ENCODE data around the gene LYPD6B.

Gene LYPD6B

DNA sequence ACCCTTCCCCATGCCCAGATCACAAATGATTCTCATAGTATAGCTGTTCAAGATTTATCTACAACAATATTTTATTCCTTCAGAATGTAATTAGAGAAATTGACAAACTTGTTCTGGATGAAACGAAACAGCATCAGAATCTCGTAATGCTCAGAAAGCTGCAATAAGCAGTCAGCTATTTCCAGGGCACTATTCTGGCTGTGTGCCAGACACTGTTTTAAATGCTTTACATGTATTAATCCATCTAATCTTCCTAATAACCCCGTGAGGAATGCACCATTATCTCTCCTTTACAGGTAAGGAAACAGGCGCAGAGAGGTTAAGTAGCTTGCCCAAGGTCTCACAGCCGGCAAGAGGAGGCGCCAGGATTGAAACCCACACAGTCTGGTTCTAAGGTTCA lies 10.1 kb upstream of the LYPD6B start:
- DNase-seq (ENCODE audit: low spot score): no peak
- ChIA-PET POLR2A (ENCODE audit: low non-redundant PET) (no interaction called here), CTCF (interaction anchor here (0.5 to 1.0 kb wide), 2 partner anchors 533 to 545 kb away, joined by 3 to 5 read pairs; no protein-coding TSS in a partner anchor)
- TF ChIP-seq, protein P1, sequence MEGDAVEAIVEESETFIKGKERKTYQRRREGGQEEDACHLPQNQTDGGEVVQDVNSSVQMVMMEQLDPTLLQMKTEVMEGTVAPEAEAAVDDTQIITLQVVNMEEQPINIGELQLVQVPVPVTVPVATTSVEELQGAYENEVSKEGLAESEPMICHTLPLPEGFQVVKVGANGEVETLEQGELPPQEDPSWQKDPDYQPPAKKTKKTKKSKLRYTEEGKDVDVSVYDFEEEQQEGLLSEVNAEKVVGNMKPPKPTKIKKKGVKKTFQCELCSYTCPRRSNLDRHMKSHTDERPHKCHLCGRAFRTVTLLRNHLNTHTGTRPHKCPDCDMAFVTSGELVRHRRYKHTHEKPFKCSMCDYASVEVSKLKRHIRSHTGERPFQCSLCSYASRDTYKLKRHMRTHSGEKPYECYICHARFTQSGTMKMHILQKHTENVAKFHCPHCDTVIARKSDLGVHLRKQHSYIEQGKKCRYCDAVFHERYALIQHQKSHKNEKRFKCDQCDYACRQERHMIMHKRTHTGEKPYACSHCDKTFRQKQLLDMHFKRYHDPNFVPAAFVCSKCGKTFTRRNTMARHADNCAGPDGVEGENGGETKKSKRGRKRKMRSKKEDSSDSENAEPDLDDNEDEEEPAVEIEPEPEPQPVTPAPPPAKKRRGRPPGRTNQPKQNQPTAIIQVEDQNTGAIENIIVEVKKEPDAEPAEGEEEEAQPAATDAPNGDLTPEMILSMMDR (conservative IDR thresholded peaks at IDR 0.05; ENCODE audit: low read depth): no peak
- no peak overlapping the region for H3K27ac ChIP-seq

DNA sequence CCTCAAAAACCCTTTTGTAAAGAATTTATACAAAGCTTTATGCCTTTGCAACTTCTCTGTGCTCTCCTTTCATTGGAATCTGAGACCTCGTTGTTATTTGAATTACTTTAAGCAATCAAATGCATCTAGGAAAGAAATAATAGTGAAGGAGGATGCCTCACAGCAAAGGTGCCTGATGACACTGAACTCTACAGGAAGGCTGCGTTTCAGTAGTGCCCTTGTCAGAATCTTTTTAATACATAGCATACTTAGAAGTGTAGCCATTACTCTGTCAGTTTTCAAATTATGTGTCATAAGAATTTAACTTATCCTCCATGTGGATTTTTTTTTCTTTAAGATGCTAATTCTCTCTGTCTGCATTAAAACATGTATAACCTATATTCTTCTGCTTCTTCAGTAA lies 9.6 kb upstream of the LYPD6B start:
- ChIA-PET CTCF (interaction anchor here (0.6 to 1.0 kb wide), 2 partner anchors 545 to 1138 kb away, joined by 5 read pairs; no protein-coding TSS in a partner anchor), POLR2A (ENCODE audit: low non-redundant PET) (no interaction called here)
- H3K27ac ChIP-seq: no peak overlapping the region
- TF ChIP-seq, protein P1 (conservative IDR thresholded peaks at IDR 0.05; ENCODE audit: low read depth): no peak
- DNase-seq (ENCODE audit: low spot score): no peak

DNA sequence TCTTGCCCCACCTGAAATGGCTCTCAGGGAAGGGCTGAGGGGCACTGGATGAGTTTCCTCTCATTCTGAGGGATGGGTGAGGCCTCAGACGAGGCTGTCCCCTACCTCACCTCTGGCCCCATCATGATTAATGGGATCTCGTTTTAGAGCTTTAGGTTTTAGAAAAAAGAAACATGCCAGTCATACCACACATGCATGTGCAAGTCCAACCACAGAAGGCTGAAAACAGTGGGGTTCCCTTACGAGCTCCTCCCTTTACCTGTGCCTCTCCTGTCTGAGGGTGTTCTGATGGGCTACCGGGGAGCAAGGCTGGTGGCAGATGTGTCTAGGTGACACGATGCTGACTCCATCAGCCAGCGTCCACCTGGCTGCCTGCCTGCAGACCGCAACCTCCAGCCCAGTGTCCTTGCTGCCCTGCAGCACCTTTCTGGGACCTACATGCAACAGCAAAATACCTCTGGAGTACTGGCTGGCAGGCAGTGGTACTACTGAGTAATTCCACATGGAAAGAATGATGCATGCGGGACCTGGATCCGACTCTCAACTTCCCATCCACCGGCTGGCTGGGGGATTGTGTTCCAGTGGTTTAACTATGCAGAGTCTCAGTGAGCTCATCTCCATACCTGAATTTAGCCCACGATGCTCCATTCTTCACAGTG lies 9.1 kb upstream of the LYPD6B start:
- TF ChIP-seq, protein P1 (conservative IDR thresholded peaks at IDR 0.05; ENCODE audit: low read depth): no peak
- ChIA-PET CTCF (interaction anchor here (0.6 to 1.5 kb wide), 3 partner anchors 9 to 1139 kb away, joined by 3 to 8 read pairs (median 5); partner anchors contain the start of gene LYPD6B), POLR2A (ENCODE audit: low non-redundant PET) (no interaction called here)
- DNase-seq (ENCODE audit: low spot score): no peak
- no peak overlapping the region for H3K27ac ChIP-seq

DNA sequence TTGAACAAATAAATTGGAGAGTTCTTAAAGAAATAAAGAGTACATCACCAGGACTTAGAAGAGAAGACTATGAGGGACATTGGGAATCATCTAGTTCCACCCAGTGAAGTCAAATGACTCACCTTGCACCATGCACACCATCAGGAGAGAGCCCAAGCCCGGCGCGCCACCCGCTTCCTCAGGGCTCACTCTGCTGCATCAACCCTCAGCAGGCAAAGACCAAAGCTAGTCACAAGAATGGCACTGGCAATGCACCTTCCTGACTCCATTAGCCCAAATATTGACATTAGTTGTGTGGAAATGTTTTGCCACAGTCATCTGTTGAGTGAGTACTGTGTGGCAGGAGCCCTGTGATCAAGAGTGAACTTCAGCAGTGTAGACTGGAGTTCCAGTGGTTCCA lies 7.1 kb upstream of the LYPD6B start:
- DNase-seq (ENCODE audit: low spot score): no peak
- ChIA-PET CTCF (interaction anchor here (1.1 to 1.7 kb wide), 2 partner anchors 14 to 15 kb away, joined by 4 to 10 read pairs; no protein-coding TSS in a partner anchor), POLR2A (ENCODE audit: low non-redundant PET) (no interaction called here)
- no peak overlapping the region for H3K27ac ChIP-seq
- TF ChIP-seq, protein P1 (conservative IDR thresholded peaks at IDR 0.05; ENCODE audit: low read depth): no peak

DNA sequence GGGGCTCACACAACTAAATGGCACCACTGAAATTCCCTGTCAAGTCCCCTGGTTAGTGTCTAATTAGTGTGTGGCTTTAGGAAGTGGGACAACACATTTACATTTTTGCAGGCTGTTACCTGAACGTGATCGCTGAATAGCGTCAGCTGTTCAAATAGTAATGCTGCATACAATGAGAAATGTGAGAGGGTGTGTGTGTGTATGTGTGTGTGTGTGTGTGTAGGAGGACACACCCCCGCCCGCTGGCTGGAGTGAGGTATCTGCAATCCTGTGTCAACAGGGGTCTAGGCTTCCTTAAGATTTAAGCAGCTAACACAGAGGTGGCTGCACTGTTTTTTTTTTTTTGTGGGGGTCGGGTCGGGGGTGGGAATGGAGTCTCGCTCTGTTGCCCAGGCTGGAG lies 4.8 kb upstream of the LYPD6B start:
- POLR2A ChIA-PET (ENCODE audit: low non-redundant PET): interaction anchor here (0.6 kb wide), 1 partner anchor 180 kb away, joined by 3 read pairs; no protein-coding TSS in a partner anchor
- no peak for DNase-seq (ENCODE audit: low spot score)
- TF ChIP-seq, protein P1 (conservative IDR thresholded peaks at IDR 0.05; ENCODE audit: low read depth): no peak
- CTCF ChIA-PET: no interaction called here
- no peak overlapping the region for H3K27ac ChIP-seq

DNA sequence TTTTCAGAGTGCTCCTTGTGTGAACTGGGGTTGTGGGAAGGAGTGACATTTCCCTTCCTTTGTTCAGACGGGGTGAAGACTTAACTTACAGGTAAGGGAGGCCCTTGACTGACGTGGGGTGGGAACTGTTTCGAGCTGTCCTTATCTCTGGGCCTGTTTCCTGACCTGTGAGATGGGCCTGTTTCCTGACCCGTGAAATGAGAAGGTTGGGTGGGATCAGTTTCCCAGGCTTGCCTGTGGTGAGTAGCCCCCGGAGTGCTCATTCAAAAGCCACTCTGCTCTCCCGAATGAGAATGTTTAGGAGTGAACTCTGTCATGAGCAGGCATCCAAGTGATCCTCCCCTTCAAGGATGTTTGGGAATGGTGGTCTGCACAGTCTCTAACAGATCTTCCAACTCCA lies 4.1 kb upstream of the LYPD6B start:
- ChIA-PET CTCF (no interaction called here), POLR2A (ENCODE audit: low non-redundant PET) (interaction anchor here (0.6 kb wide), 1 partner anchor 180 kb away, joined by 3 read pairs; no protein-coding TSS in a partner anchor)
- H3K27ac ChIP-seq: no peak overlapping the region
- TF ChIP-seq, protein P1 (conservative IDR thresholded peaks at IDR 0.05; ENCODE audit: low read depth): no peak
- no peak for DNase-seq (ENCODE audit: low spot score)
